ENCODE data around the gene SMAD4. TPM values are rescaled to one million over a fixed set of nuclear protein-coding genes. Genes with fewer than 3 reads are reported as not detected.
"Not testable (repeated sequence)": the region's sequence is repeated elsewhere in the genome, so short reads cannot be mapped to it uniquely, and the experiment has no call there.

The SMAD4 gene
- polyA plus RNA-seq, 3 donors, result 155 to 193 (median 157) TPM

GRCh38 chr18:51092967-51093366 lies 63.0 kb downstream of the SMAD4 start:
- DNase-seq (ENCODE audit: extremely low read depth in 1 of 11, low read depth in 9 of 11, low spot score in 4 of 11), result not testable (repeated sequence)

- no peak for DNase-seq (ENCODE audit: extremely low read depth in 1 of 11, low read depth in 9 of 11, low spot score in 4 of 11)
Observed at GRCh38 chr18:51097021-51097822, 67.2 kb downstream of the SMAD4 start.

GRCh38 chr18:51098082-51098481 lies 68.1 kb downstream of the SMAD4 start:
- DNase-seq (ENCODE audit: extremely low read depth in 1 of 11, low read depth in 9 of 11, low spot score in 4 of 11), result no peak

GRCh38 chr18:51098513-51098912 lies 68.5 kb downstream of the SMAD4 start:
- DNase-seq (ENCODE audit: extremely low read depth in 1 of 11, low read depth in 9 of 11, low spot score in 4 of 11), result no peak

GRCh38 chr18:51100385-51101120 lies 70.5 kb downstream of the SMAD4 start:
- DNase-seq (ENCODE audit: extremely low read depth in 1 of 11, low read depth in 9 of 11, low spot score in 4 of 11), result no peak

GRCh38 chr18:51107082-51107481 lies 77.1 kb downstream of the SMAD4 start:
- DNase-seq (ENCODE audit: extremely low read depth in 1 of 11, low read depth in 9 of 11, low spot score in 4 of 11), result no peak

- no peak for DNase-seq (ENCODE audit: extremely low read depth in 1 of 11, low read depth in 9 of 11, low spot score in 4 of 11)
Observed at GRCh38 chr18:51107598-51108305, 77.7 kb downstream of the SMAD4 start.

- DNase-seq (ENCODE audit: extremely low read depth in 1 of 11, low read depth in 9 of 11, low spot score in 4 of 11), result no peak
Observed at GRCh38 chr18:51108330-51108729, 78.3 kb downstream of the SMAD4 start.

GRCh38 chr18:51110073-51110797 lies 80.2 kb downstream of the SMAD4 start:
- peak in 6 of 11 donors; percentile 21 to 44 (median 40) for DNase-seq (ENCODE audit: extremely low read depth in 1 of 11, low read depth in 9 of 11, low spot score in 4 of 11)

- not testable (repeated sequence) for DNase-seq (ENCODE audit: extremely low read depth in 1 of 11, low read depth in 9 of 11, low spot score in 4 of 11)
Observed at GRCh38 chr18:51111633-51112355, 81.8 kb downstream of the SMAD4 start.

- not testable (repeated sequence) for DNase-seq (ENCODE audit: extremely low read depth in 1 of 11, low read depth in 9 of 11, low spot score in 4 of 11)
Observed at GRCh38 chr18:51116996-51117395, 87.0 kb downstream of the SMAD4 start.

GRCh38 chr18:51119561-51119960 lies 89.5 kb downstream of the SMAD4 start:
- DNase-seq (ENCODE audit: extremely low read depth in 1 of 11, low read depth in 9 of 11, low spot score in 4 of 11), result not testable (repeated sequence)

GRCh38 chr18:51119976-51120375 lies 90.0 kb downstream of the SMAD4 start:
- DNase-seq (ENCODE audit: extremely low read depth in 1 of 11, low read depth in 9 of 11, low spot score in 4 of 11), result not testable (repeated sequence)

GRCh38 chr18:51120809-51121596 lies 91.0 kb downstream of the SMAD4 start:
- no peak for DNase-seq (ENCODE audit: extremely low read depth in 1 of 11, low read depth in 9 of 11, low spot score in 4 of 11)

GRCh38 chr18:51121597-51121857 lies 91.5 kb downstream of the SMAD4 start:
- no peak for DNase-seq (ENCODE audit: extremely low read depth in 1 of 11, low read depth in 9 of 11, low spot score in 4 of 11)

- no peak for DNase-seq (ENCODE audit: extremely low read depth in 1 of 11, low read depth in 9 of 11, low spot score in 4 of 11)
Observed at GRCh38 chr18:51122266-51123045, 92.4 kb downstream of the SMAD4 start.

- DNase-seq (ENCODE audit: extremely low read depth in 1 of 11, low read depth in 9 of 11, low spot score in 4 of 11), result no peak
Observed at GRCh38 chr18:51123046-51123395, 93.0 kb downstream of the SMAD4 start.
